ENCODE results near the gene ZNF76.

Gene ZNF76

DNA sequence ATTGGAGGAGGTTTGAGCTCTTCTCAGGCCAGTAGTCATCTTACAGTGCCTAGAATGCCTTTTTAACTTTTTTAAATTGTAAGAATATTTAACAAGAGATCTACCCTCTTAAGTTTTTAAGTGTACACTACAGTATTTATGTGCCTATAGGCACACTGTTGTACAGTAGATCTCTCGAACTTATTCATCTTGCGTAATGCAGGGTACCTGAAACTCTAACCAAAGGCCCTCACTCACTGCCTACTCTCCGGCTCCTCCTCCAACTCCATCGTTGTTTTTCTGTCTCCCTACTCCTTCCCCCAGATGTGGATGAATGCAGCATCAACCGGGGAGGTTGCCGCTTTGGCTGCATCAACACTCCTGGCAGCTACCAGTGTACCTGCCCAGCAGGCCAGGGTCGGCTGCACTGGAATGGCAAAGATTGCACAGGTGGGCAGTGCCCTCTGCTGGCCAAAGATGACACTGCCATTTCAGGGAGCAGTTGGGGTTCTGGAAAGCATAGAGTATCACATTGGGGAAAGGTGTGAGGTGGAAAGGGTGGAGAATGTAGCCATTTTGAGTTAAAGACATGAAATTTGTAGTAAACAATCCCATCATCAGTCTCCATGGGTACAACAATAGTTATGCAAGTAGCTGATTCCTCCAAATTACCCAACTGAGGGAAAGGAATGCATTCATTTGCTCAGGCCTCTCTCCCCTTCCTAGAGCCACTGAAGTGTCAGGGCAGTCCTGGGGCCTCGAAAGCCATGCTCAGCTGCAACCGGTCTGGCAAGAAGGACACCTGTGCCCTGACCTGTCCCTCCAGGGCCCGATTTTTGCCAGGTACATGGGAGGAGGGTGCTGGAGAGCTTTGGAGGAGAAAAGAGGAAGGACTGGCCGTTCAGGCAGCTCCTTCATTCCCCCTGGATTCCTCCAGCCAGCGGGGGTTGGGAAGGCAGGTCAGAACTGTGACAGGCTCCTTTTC, 18.4 kb upstream of the ZNF76 start:
- Histone ChIP-seq H3K27me3 (no peaks in the 10 kb centered on the region), H3K4me1 (no peaks in the 10 kb centered on the region), H3K36me3 (0 out of 2 replicates have a peak, but pooled peaks cover 2% of the 10 kb centered on the region), H3K9me3 (no peaks in the 10 kb centered on the region), H3K4me3 (ENCODE audit: low read depth, low read length) (no peak overlapping the region)
- DNase-seq: peak; percentile 76
- TF ChIP-seq, protein P1, sequence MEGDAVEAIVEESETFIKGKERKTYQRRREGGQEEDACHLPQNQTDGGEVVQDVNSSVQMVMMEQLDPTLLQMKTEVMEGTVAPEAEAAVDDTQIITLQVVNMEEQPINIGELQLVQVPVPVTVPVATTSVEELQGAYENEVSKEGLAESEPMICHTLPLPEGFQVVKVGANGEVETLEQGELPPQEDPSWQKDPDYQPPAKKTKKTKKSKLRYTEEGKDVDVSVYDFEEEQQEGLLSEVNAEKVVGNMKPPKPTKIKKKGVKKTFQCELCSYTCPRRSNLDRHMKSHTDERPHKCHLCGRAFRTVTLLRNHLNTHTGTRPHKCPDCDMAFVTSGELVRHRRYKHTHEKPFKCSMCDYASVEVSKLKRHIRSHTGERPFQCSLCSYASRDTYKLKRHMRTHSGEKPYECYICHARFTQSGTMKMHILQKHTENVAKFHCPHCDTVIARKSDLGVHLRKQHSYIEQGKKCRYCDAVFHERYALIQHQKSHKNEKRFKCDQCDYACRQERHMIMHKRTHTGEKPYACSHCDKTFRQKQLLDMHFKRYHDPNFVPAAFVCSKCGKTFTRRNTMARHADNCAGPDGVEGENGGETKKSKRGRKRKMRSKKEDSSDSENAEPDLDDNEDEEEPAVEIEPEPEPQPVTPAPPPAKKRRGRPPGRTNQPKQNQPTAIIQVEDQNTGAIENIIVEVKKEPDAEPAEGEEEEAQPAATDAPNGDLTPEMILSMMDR (IDR thresholded peaks at IDR 0.05; ENCODE audit: low read depth, low read length): peak; percentile 98

DNA sequence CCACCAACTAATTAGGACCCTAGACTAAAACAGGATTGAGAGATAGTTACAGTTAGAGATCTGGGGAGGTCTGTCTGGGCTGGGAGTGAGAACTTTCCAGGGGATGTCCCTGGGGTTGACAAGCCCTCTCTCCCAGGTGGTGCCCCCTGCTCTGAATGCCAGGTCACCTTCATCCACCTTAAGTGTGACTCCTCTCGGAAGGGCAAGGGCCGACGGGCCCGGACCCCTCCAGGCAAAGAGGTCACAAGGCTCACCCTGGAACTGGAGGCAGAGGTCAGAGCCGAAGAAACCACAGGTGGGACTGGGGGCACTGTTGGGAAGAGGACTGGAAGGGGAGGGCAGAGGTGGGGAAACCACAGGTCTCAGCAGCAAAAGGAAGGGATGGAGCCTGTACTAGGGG, 17.0 kb upstream of the ZNF76 start:
- Histone ChIP-seq H3K4me3 (ENCODE audit: low read depth, low read length) (no peak overlapping the region), H3K9me3 (no peaks in the 10 kb centered on the region), H3K27me3 (no peaks in the 10 kb centered on the region), H3K4me1 (no peaks in the 10 kb centered on the region), H3K36me3 (0 out of 2 replicates have a peak, but pooled peaks cover 2% of the 10 kb centered on the region)
- no peak for DNase-seq
- TF ChIP-seq, protein P1 (IDR thresholded peaks at IDR 0.05; ENCODE audit: low read depth, low read length): no peak

DNA sequence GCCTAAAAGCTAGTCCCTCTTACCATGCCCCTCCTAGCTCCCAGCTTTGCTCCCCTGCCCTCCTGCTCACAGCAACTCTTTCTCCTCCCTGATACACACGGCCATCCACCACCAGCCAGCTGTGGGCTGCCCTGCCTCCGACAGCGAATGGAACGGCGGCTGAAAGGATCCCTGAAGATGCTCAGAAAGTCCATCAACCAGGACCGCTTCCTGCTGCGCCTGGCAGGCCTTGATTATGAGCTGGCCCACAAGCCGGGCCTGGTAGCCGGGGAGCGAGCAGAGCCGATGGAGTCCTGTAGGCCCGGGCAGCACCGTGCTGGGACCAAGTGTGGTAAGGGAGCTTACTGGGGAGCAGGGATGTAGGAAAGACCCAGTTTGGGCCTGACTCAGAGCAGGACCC, 16.6 kb upstream of the ZNF76 start:
- no peak for DNase-seq

DNA sequence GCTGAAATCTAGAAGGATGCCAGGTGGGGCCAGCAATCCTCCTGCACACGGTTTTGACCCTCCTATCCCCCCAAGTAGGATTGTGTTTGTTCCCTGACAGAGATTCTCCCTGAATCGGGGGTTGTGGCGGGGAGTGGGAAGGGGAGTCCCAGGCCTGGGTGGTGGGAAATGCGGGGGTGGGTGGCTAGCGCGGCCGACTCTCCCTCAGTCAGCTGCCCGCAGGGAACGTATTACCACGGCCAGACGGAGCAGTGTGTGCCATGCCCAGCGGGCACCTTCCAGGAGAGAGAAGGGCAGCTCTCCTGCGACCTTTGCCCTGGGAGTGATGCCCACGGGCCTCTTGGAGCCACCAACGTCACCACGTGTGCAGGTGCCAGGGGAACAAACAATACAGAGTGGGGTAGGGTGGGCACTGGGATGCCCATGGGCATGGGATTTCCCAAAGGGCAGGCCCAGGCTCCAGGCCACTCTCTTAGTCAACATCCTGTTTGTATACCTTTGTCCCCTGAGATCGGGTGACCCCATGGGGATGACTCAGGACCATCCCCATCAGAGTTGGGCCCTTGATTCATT, 16.1 kb upstream of the ZNF76 start:
- TF ChIP-seq, protein P1 (IDR thresholded peaks at IDR 0.05; ENCODE audit: low read depth, low read length): no peak
- Histone ChIP-seq H3K4me3 (ENCODE audit: low read depth, low read length) (no peak overlapping the region), H3K36me3 (0 out of 2 replicates have a peak, but pooled peaks cover 2% of the 10 kb centered on the region), H3K9me3 (no peaks in the 10 kb centered on the region), H3K27me3 (no peaks in the 10 kb centered on the region), H3K4me1 (peaks cover 9% of the 10 kb centered on the region)
- DNase-seq: no peak

More for the DNA sequence above, 16.6 kb upstream of the ZNF76 start:
- TF ChIP-seq, protein P1 (IDR thresholded peaks at IDR 0.05; ENCODE audit: low read depth, low read length): no peak
- Histone ChIP-seq H3K9me3 (no peaks in the 10 kb centered on the region), H3K27me3 (no peaks in the 10 kb centered on the region), H3K4me1 (peaks cover 3% of the 10 kb centered on the region), H3K4me3 (ENCODE audit: low read depth, low read length) (no peak overlapping the region), H3K36me3 (0 out of 2 replicates have a peak, but pooled peaks cover 2% of the 10 kb centered on the region)

DNA sequence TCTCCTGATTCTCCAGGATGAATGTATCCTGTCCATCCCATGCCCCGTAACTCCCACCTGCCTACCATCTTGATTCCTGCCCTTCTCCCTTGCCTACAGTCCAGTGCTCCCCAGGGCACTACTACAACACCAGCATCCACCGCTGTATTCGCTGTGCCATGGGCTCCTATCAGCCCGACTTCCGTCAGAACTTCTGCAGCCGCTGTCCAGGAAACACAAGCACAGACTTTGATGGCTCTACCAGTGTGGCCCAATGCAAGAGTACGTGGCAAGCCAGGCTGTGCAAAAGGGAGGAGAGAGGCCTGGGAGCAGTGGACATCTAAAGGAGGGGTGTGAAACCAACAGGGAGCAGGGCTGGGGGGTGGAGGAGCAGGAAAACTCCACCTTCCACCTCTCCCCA, 15.0 kb upstream of the ZNF76 start:
- TF ChIP-seq, protein P1 (IDR thresholded peaks at IDR 0.05; ENCODE audit: low read depth, low read length): no peak
- DNase-seq: no peak
- H3K27me3 ChIP-seq: no peaks in the 10 kb centered on the region
- H3K4me3 ChIP-seq (ENCODE audit: low read depth, low read length): no peak overlapping the region
- peaks cover 15% of the 10 kb centered on the region for H3K4me1 ChIP-seq
- H3K36me3 ChIP-seq: 0 out of 2 replicates have a peak, but pooled peaks cover 2% of the 10 kb centered on the region
- H3K9me3 ChIP-seq: no peaks in the 10 kb centered on the region
